ENCODE data around the gene DECR2. TPM values are rescaled to one million over a fixed set of nuclear protein-coding genes. Genes with fewer than 3 reads are reported as not detected.

DECR2 gene
- total RNA-seq, 1 donor from 2014 or later, result 17.4 TPM

GRCh38 chr16:425082-425718 is 23.5 kb downstream of the DECR2 start, which contains the start of gene RAB11FIP3:
Gene RAB11FIP3, plus strand, starts transcription at chr16:425649. Its CDS starts 358 bp downstream, at chr16:426007.
- Histone ChIP-seq H3K4me2 (ENCODE audit: low read length) (peak within 1 kb of the TSS; percentile 96), H3K27me3 (ENCODE audit: insufficient read depth, low read length) (no peaks in the 10 kb centered on the region), H3K79me2 (ENCODE audit: insufficient read depth, low read length) (peaks cover 39% of the 10 kb centered on the region), H3K9ac (ENCODE audit: low read length) (peak within 1 kb of the TSS; percentile 72), H3K4me3 (ENCODE audit: insufficient read depth, low read depth, low read length) (peak within 1 kb of the TSS; percentile 71), H3K27ac (ENCODE audit: low read depth, low read length) (peak within 1 kb of the TSS; percentile 63), H3K9me3 (ENCODE audit: insufficient read depth, low read depth, low read length) (no peaks in the 10 kb centered on the region), H3K4me1 (ENCODE audit: insufficient read depth, low read length) (peaks cover 25% of the 10 kb centered on the region), H3K36me3 (ENCODE audit: insufficient read depth, low read length) (no peaks in the 10 kb centered on the region), H2AFZ (ENCODE audit: low read depth, low read length) (peak within 1 kb of the TSS; percentile 97), H4K20me1 (ENCODE audit: insufficient read depth, low read length) (peaks cover 38% of the 10 kb centered on the region)
- Mint-ChIP-seq H3K36me3 (ENCODE audit: low read depth, unreplicated experiment) (peaks cover 7% of the 10 kb centered on the region), H3K27me3 (ENCODE audit: low read depth, unreplicated experiment) (peaks cover 15% of the 10 kb centered on the region), H3K4me1 (ENCODE audit: low read depth, unreplicated experiment) (peaks cover 16% of the 10 kb centered on the region), H3K4me3 (ENCODE audit: unreplicated experiment) (peak within 1 kb of the TSS; percentile 86), H3K27ac (ENCODE audit: unreplicated experiment) (peak within 1 kb of the TSS; percentile 66), H3K9me3 (ENCODE audit: unreplicated experiment) (no peaks in the 10 kb centered on the region)
- no peak for FAIRE-seq
- peak; percentile 60 for DNase-seq (ENCODE audit: low read depth)
- TF ChIP-seq EZH2 (IDR thresholded peaks at IDR 0.05; ENCODE audit: insufficient read depth, low read length), result no peak
- no peak for TF ChIP-seq CTCF (IDR thresholded peaks at IDR 0.05; ENCODE audit: insufficient read depth, low read depth, low read length)

GRCh38 chr16:425740-426114 is 24.0 kb downstream of the DECR2 start:
- Histone ChIP-seq H3K4me3 (ENCODE audit: insufficient read depth, low read depth, low read length) (peak overlapping the region; percentile 71), H3K27ac (ENCODE audit: low read depth, low read length) (no peak overlapping the region), H3K9ac (ENCODE audit: low read length) (peak overlapping the region; percentile 72), H2AFZ (ENCODE audit: low read depth, low read length) (no peak overlapping the region), H3K79me2 (ENCODE audit: insufficient read depth, low read length) (peaks cover 44% of the 10 kb centered on the region), H3K36me3 (ENCODE audit: insufficient read depth, low read length) (no peaks in the 10 kb centered on the region), H3K4me2 (ENCODE audit: low read length) (peak overlapping the region; percentile 96), H3K9me3 (ENCODE audit: insufficient read depth, low read depth, low read length) (no peaks in the 10 kb centered on the region), H3K27me3 (ENCODE audit: insufficient read depth, low read length) (no peaks in the 10 kb centered on the region), H3K4me1 (ENCODE audit: insufficient read depth, low read length) (peaks cover 25% of the 10 kb centered on the region), H4K20me1 (ENCODE audit: insufficient read depth, low read length) (peaks cover 42% of the 10 kb centered on the region)
- Mint-ChIP-seq H3K36me3 (ENCODE audit: low read depth, unreplicated experiment) (peaks cover 7% of the 10 kb centered on the region), H3K4me1 (ENCODE audit: low read depth, unreplicated experiment) (peaks cover 16% of the 10 kb centered on the region), H3K27me3 (ENCODE audit: low read depth, unreplicated experiment) (peaks cover 14% of the 10 kb centered on the region), H3K9me3 (ENCODE audit: unreplicated experiment) (no peaks in the 10 kb centered on the region), H3K27ac (ENCODE audit: unreplicated experiment) (no peak overlapping the region), H3K4me3 (ENCODE audit: unreplicated experiment) (no peak overlapping the region)
- FAIRE-seq (no peak), DNase-seq (ENCODE audit: low read depth) (no peak)
- TF ChIP-seq EZH2 (IDR thresholded peaks at IDR 0.05; ENCODE audit: insufficient read depth, low read length), result no peak
- TF ChIP-seq CTCF (IDR thresholded peaks at IDR 0.05; ENCODE audit: insufficient read depth, low read depth, low read length), result no peak
